Epithelial cell of proximal tubule (primary cell): ENCODE measurements around the gene RASAL1. TPM values are rescaled to one million over a fixed set of nuclear protein-coding genes. Genes with fewer than 3 reads are reported as not detected.

Experiments used
- DNase-seq: peaks from one replicate; pipeline ENCODE4 v3.0.0-alpha.2; 2011; ENCODE audit warnings: low read depth
- H3K4me3 ChIP-seq: 2 replicates; pipeline ENCODE4 v1.5.1; 2011; ENCODE audit warnings: low read depth, mild to moderate bottlenecking, low read length
- CTCF ChIP-seq: conservative IDR thresholded peaks from 2 replicates; pipeline ENCODE4 v1.5.1; 2012; ENCODE audit warnings: low read depth, mild to moderate bottlenecking, low read length
- total RNA-seq: library from RNA; depleted of rRNA; stranded (reverse); fragments of >200 nt; gene quantifications from 2 replicates; pipeline ENCODE4 v1.2.3, GENCODE V29; 2015

Gene RASAL1
- total RNA-seq, 1 donor from 2014 or later: 2.0 TPM

- no peak for DNase-seq
- TF ChIP-seq CTCF: no peak
- no peak overlapping the region for H3K4me3 ChIP-seq
Observed at GRCh38 chr12:113089839-113090238, 45.7 kb downstream of the RASAL1 start.

GRCh38 chr12:113088971-113089756 lies 46.4 kb downstream of the RASAL1 start:
- no peak overlapping the region for H3K4me3 ChIP-seq
- TF ChIP-seq CTCF: no peak
- no peak for DNase-seq

- TF ChIP-seq CTCF: no peak
- H3K4me3 ChIP-seq: no peak overlapping the region
- no peak for DNase-seq
Observed at GRCh38 chr12:113088037-113088436, 47.5 kb downstream of the RASAL1 start.

- TF ChIP-seq CTCF: no peak
- H3K4me3 ChIP-seq: no peak overlapping the region
- DNase-seq: no peak
Observed at GRCh38 chr12:113087193-113087592, 48.4 kb downstream of the RASAL1 start.

- H3K4me3 ChIP-seq: no peak overlapping the region
- no peak for DNase-seq
- TF ChIP-seq CTCF: no peak
Observed at GRCh38 chr12:113086249-113087164, 49.1 kb downstream of the RASAL1 start.

GRCh38 chr12:113083863-113084435 lies 51.6 kb downstream of the RASAL1 start:
- H3K4me3 ChIP-seq: no peak overlapping the region
- no peak for DNase-seq
- TF ChIP-seq CTCF: no peak
